ENCODE data around the gene RAB11B.
"Not testable (repeated sequence)": the region's sequence is repeated elsewhere in the genome, so short reads cannot be mapped to it uniquely, and the experiment has no call there.

Gene RAB11B

GRCh38 chr19:8361921-8362793 lies 28.0 kb upstream of the RAB11B start:
- no peak overlapping the region for H3K4me3 ChIP-seq (ENCODE audit: low read length)
- no peak for TF ChIP-seq ZNF274 (IDR thresholded peaks at IDR 0.05; ENCODE audit: low read depth, low read length)

- H3K4me3 ChIP-seq (ENCODE audit: low read length): no peak within 1 kb of the TSS
- no peak for TF ChIP-seq ZNF274 (IDR thresholded peaks at IDR 0.05; ENCODE audit: low read depth, low read length)
Observed at GRCh38 chr19:8363803-8364771, 26.1 kb upstream of the RAB11B start, which contains the start of gene ANGPTL4. ANGPTL4 (plus strand) TSS chr19:8364155; CDS start chr19:8364322, 167 bp downstream.

GRCh38 chr19:8366121-8366581 lies 24.0 kb upstream of the RAB11B start:
- H3K4me3 ChIP-seq (ENCODE audit: low read length): no peak overlapping the region
- TF ChIP-seq ZNF274 (IDR thresholded peaks at IDR 0.05; ENCODE audit: low read depth, low read length): no peak

GRCh38 chr19:8366961-8367326 lies 23.2 kb upstream of the RAB11B start:
- H3K4me3 ChIP-seq (ENCODE audit: low read length): no peak overlapping the region
- TF ChIP-seq ZNF274 (IDR thresholded peaks at IDR 0.05; ENCODE audit: low read depth, low read length): no peak

- TF ChIP-seq ZNF274 (IDR thresholded peaks at IDR 0.05; ENCODE audit: low read depth, low read length): no peak
- H3K4me3 ChIP-seq (ENCODE audit: low read length): no peak overlapping the region
Observed at GRCh38 chr19:8367327-8368001, 22.7 kb upstream of the RAB11B start.

- no peak for TF ChIP-seq ZNF274 (IDR thresholded peaks at IDR 0.05; ENCODE audit: low read depth, low read length)
- no peak overlapping the region for H3K4me3 ChIP-seq (ENCODE audit: low read length)
Observed at GRCh38 chr19:8370176-8371010, 19.8 kb upstream of the RAB11B start.

- no peak overlapping the region for H3K4me3 ChIP-seq (ENCODE audit: low read length)
- no peak for TF ChIP-seq ZNF274 (IDR thresholded peaks at IDR 0.05; ENCODE audit: low read depth, low read length)
Observed at GRCh38 chr19:8371011-8371804, 19.0 kb upstream of the RAB11B start.

- TF ChIP-seq ZNF274 (IDR thresholded peaks at IDR 0.05; ENCODE audit: low read depth, low read length): no peak
- no peak overlapping the region for H3K4me3 ChIP-seq (ENCODE audit: low read length)
Observed at GRCh38 chr19:8373867-8374813, 16.0 kb upstream of the RAB11B start.

GRCh38 chr19:8375766-8376165 lies 14.4 kb upstream of the RAB11B start:
- H3K4me3 ChIP-seq (ENCODE audit: low read length): not testable (repeated sequence)

- not testable (repeated sequence) for H3K4me3 ChIP-seq (ENCODE audit: low read length)
Observed at GRCh38 chr19:8376373-8376974, 13.7 kb upstream of the RAB11B start.

GRCh38 chr19:8377598-8377997 lies 12.6 kb upstream of the RAB11B start:
- no peak for TF ChIP-seq ZNF274 (IDR thresholded peaks at IDR 0.05; ENCODE audit: low read depth, low read length)
- H3K4me3 ChIP-seq (ENCODE audit: low read length): no peak overlapping the region

- not testable (repeated sequence) for H3K4me3 ChIP-seq (ENCODE audit: low read length)
Observed at GRCh38 chr19:8379156-8379891, 10.8 kb upstream of the RAB11B start.

GRCh38 chr19:8384569-8384968 lies 5.6 kb upstream of the RAB11B start:
- H3K4me3 ChIP-seq (ENCODE audit: low read length): not testable (repeated sequence)

GRCh38 chr19:8385103-8385502 lies 5.1 kb upstream of the RAB11B start:
- not testable (repeated sequence) for H3K4me3 ChIP-seq (ENCODE audit: low read length)

GRCh38 chr19:8385566-8385965 lies 4.6 kb upstream of the RAB11B start:
- H3K4me3 ChIP-seq (ENCODE audit: low read length): not testable (repeated sequence)

- H3K4me3 ChIP-seq (ENCODE audit: low read length): not testable (repeated sequence)
Observed at GRCh38 chr19:8386419-8386818, 3.7 kb upstream of the RAB11B start.
